Stomach (tissue), 9 donors: ENCODE results near the gene SLC27A3. TPM values are rescaled to one million over a fixed set of nuclear protein-coding genes. Genes with fewer than 3 reads are reported as not detected.

Experiments
- DNase-seq, 2 donors: peaks; one replicate each; pipeline versions ENCODE4 v3.0.0 to v3.0.0-alpha.2; 2013 to 2019
- H3K27ac ChIP-seq, 5 donors: fragments of 200-600 bp in 4 of 5; sonication (generic) in 4 of 5; one replicate each; pipeline ENCODE4 v1.5.1; 2013 to 2019; ENCODE audit warnings: mild to moderate bottlenecking in 1 of 5, moderate library complexity in 1 of 5
- H3K27me3 ChIP-seq, 3 donors: fragments of 200-600 bp; sonication (generic); one replicate each; pipeline ENCODE4 v1.5.1; 2017 to 2019; ENCODE audit warnings: mixed run types in 1 of 3
- H3K36me3 ChIP-seq, 4 donors: fragments of 200-600 bp; sonication (generic); 1 replicate in 3 of 4; 2 replicates in 1 of 4; pipeline ENCODE4 v1.5.1; 2016 to 2019
- H3K4me1 ChIP-seq, 4 donors: fragments of 200-600 bp; sonication (generic); one replicate each; pipeline ENCODE4 v1.5.1; 2016 to 2019
- H3K4me3 ChIP-seq, 4 donors: fragments of 200-600 bp; sonication (generic) in 3 of 4; one replicate each; pipeline ENCODE4 v1.5.1; 2016 to 2019; ENCODE audit warnings: mild to moderate bottlenecking in 1 of 4
- H3K9me3 ChIP-seq, 4 donors: fragments of 200-600 bp; sonication (generic); one replicate each; pipeline ENCODE4 v1.5.1; 2016 to 2019
- EP300 ChIP-seq: sonication (generic); formaldehyde crosslinking; IDR thresholded peaks from one replicate; pipeline ENCODE4 v1.6.1; 2017; ENCODE audit warnings: antibody characterized with exemption
- POLR2A ChIP-seq, 4 donors: fragments of 450-650 bp; IDR thresholded peaks; one replicate each; pipeline ENCODE4 v1.6.1; 2016; ENCODE audit warnings: antibody characterized with exemption in 4 of 4, control low read depth in 2 of 4, mild to moderate bottlenecking in 1 of 4, moderate library complexity in 1 of 4
- POLR2AphosphoS5 ChIP-seq, 3 donors: sonication (generic); formaldehyde crosslinking; IDR thresholded peaks; one replicate each; pipeline ENCODE4 v1.6.1; 2016; ENCODE audit warnings: antibody characterized with exemption in 3 of 3
- WGBS, 5 donors: extraction: QIAGEN DNeasy Blood & Tissue Kit in 3 of 5; methylation state at CpG; one replicate each; pipeline versions ENCODE4 v1.1.5 to v1.1.7; 2013 to 2018; 5-methylcytosine and 5-hydroxymethylcytosine counted together
- intact Hi-C: fragments of 100-400 bp; cut with DNase I; formaldehyde crosslinking; loops from one replicate; pipeline ENCODE4 v1.15.1; 2023; ENCODE audit warnings: low total_unique reads
- polyA plus RNA-seq, 3 donors: library from polyadenylated mRNA; stranded (reverse); fragments of 200-250 nt; gene quantifications; one replicate each; pipeline ENCODE4 v1.2.3, GENCODE V29; 2013
- total RNA-seq, 5 donors: library from RNA; depleted of rRNA; stranded (reverse); fragments of >200 nt; gene quantifications; one replicate each; pipeline versions ENCODE4 v1.1.0 to v1.2.3, GENCODE V29; 2014 to 2016
- TF ChIP-seq, protein P1 (sequence below), 7 experiments: fragments of 450-650 bp in 4 of 7; fragments of 200-600 bp in 3 of 7; sonication (generic) in 3 of 7; IDR thresholded peaks; one replicate each; pipeline ENCODE4 v1.5.1; 2016 to 2019; ENCODE audit warnings: antibody characterized with exemption in 7 of 7, control low read depth in 2 of 7, mild to moderate bottlenecking in 1 of 7
- donor health status: healthy with polysubstance abuse.
- donor health status: Bipolar disorder and iron deficiency.
- donor health status: healthy.

SLC27A3 gene
- total and polyA plus RNA-seq, 8 donors = 14.9 to 89.9 (median 53.2) TPM

DNA sequence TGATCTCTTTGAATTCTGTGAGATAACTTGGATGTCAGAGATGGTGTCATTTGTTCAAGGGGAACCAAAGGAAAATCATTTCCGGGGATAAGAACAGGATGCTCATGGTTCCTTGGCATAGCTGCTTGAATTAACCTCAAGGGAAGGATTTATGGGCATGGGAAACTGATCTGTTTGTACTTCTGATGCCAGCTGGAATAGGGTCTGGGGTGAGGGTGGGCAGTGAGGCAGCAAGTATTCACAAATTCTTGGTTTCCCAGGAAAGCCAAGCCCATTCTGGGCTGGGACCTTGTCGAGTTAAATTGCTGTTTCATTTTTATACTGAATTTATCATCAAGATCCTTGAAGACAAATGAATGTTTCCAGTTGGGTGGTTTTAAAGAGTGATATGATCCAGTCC lies 33.2 kb upstream of the SLC27A3 start:
- Histone ChIP-seq H3K4me3 (no peak overlapping the region), H3K27ac (peak overlapping the region in 2 of 5 donors; percentile 31 to 56), H3K4me1 (peaks cover 0 to 37% (median 10%) of the 10 kb centered on the region in 4 donors), H3K9me3 (no peaks in the 10 kb centered on the region), H3K27me3 (no peaks in the 10 kb centered on the region), H3K36me3 (peaks cover 38 to 87% (median 81%) of the 10 kb centered on the region in 4 donors)
- DNase-seq = no peak
- WGBS, 5 donors = 56 to 75% (median 67%) methylated on average over 2 of the region's 2 CpGs
- no peak for TF ChIP-seq POLR2AphosphoS5 (IDR thresholded peaks at IDR 0.05)
- no peak for TF ChIP-seq POLR2A (IDR thresholded peaks at IDR 0.05)
- TF ChIP-seq, protein P1, sequence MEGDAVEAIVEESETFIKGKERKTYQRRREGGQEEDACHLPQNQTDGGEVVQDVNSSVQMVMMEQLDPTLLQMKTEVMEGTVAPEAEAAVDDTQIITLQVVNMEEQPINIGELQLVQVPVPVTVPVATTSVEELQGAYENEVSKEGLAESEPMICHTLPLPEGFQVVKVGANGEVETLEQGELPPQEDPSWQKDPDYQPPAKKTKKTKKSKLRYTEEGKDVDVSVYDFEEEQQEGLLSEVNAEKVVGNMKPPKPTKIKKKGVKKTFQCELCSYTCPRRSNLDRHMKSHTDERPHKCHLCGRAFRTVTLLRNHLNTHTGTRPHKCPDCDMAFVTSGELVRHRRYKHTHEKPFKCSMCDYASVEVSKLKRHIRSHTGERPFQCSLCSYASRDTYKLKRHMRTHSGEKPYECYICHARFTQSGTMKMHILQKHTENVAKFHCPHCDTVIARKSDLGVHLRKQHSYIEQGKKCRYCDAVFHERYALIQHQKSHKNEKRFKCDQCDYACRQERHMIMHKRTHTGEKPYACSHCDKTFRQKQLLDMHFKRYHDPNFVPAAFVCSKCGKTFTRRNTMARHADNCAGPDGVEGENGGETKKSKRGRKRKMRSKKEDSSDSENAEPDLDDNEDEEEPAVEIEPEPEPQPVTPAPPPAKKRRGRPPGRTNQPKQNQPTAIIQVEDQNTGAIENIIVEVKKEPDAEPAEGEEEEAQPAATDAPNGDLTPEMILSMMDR (IDR thresholded peaks at IDR 0.05) = no peak
- no peak for TF ChIP-seq EP300
- intact Hi-C loops = no loop called here

DNA sequence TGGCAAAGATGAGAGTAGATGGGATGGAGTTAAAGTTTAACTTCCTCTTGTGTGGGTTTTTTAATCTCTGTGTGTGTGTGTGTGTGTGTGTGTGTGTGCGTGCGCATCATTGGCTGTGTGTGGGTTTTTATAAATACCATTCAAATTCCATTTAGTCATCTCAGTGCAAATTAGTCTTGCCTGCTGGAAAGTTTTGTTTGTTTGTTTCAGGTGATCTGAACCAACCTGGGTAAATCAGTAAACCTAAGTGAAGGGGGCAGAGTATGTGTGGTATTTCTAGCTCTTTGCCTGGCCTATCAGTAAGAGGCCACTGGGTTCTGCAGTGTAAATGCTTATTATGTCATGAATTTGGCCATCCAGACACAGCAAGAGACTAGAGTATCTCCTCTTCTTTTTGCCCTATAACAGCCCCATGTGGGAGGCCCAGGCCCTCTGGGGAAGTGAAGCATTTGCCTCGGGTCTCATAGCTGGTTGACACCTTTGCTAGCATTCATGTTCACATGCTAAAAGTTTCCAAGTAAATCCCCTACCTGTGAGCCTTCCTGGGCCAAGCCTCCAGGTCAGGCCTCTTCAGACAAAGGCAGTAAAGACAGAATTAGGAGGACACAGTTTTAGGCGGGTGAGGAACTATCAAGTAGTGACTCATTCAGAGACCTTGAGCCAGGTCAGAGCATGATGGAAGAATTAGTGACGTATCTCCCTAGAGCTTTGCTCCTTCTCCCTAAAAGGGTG lies 32.6 kb upstream of the SLC27A3 start:
- WGBS, 5 donors = 50 to 59% (median 54%) methylated on average over 5 of the region's 5 CpGs
- Histone ChIP-seq H3K4me1 (peaks cover 0 to 34% (median 10%) of the 10 kb centered on the region in 4 donors), H3K36me3 (peaks cover 43 to 90% (median 86%) of the 10 kb centered on the region in 4 donors), H3K27me3 (no peaks in the 10 kb centered on the region), H3K27ac (peak overlapping the region in 3 of 5 donors; percentile 26 to 56 (median 31)), H3K4me3 (no peak overlapping the region), H3K9me3 (no peaks in the 10 kb centered on the region)
- intact Hi-C loops = no loop called here
- peak in 1 of 2 donors; percentile 65 for DNase-seq
- TF ChIP-seq POLR2A (IDR thresholded peaks at IDR 0.05) (no peak), EP300 (no peak), POLR2AphosphoS5 (IDR thresholded peaks at IDR 0.05) (no peak)
- TF ChIP-seq, protein P1 (IDR thresholded peaks at IDR 0.05) = no peak

DNA sequence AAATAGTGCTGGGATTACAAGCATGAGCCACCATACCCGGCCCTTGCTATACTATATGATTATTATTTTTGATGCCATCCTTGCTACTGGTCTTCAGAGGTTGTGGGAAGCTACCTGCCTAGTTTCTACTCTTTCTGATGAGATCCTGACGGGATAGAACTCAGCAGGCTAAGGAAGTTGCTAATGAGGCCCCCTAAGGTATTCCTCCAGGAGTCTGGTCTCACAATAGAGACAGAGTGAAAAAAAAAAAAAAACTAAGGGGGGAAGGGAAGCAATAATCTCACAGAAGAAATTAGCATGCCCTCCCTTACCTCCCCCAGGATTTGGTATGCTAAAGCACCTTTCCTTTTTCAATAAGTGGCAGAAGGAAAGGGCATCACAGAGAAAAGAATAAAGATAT lies 29.8 kb upstream of the SLC27A3 start:
- Histone ChIP-seq H3K36me3 (peaks cover 47 to 93% (median 87%) of the 10 kb centered on the region in 4 donors), H3K4me1 (peaks cover 9 to 54% (median 30%) of the 10 kb centered on the region in 4 donors), H3K9me3 (no peaks in the 10 kb centered on the region), H3K27ac (peak overlapping the region in 1 of 5 donors; percentile 76), H3K4me3 (no peak overlapping the region), H3K27me3 (no peaks in the 10 kb centered on the region)
- 92 to 98% (median 96%) methylated on average over 2 of the region's 2 CpGs for WGBS, 5 donors
- TF ChIP-seq POLR2AphosphoS5 (IDR thresholded peaks at IDR 0.05) (no peak), EP300 (no peak), POLR2A (IDR thresholded peaks at IDR 0.05) (no peak)
- TF ChIP-seq, protein P1 (IDR thresholded peaks at IDR 0.05) = no peak
- intact Hi-C loops = loop anchor here (5.0 kb wide), 1 partner anchor 63 kb away; no protein-coding TSS in a partner anchor
- no peak for DNase-seq

DNA sequence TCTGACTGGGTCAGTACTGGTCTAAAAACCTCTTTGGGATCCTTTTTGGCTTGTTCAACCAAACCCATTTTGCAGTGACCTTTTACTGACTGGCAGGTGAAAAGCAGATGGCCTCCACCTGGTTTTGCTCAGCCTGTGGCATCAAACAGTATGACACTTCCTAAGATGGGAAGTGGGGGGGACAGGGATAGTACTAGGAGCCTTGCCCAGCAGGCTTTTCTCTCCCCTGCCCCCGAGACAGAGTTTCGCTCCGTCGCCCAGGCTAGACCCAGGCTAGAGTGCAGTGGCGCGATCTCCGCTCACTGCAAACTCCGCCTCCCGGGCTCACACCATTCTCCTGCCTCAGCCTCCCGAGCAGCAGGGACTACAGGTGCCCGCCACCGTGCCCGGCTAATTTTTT lies 29.0 kb upstream of the SLC27A3 start:
- Histone ChIP-seq H3K9me3 (no peaks in the 10 kb centered on the region), H3K36me3 (peaks cover 41 to 93% (median 87%) of the 10 kb centered on the region in 4 donors), H3K27ac (peak overlapping the region in 1 of 5 donors; percentile 76), H3K4me1 (peaks cover 17 to 59% (median 37%) of the 10 kb centered on the region in 4 donors), H3K4me3 (no peak overlapping the region), H3K27me3 (no peaks in the 10 kb centered on the region)
- intact Hi-C loops = loop anchor here (5.0 kb wide), 1 partner anchor 64 kb away; no protein-coding TSS in a partner anchor
- no peak for DNase-seq
- 86 to 94% (median 91%) methylated on average over 13 of the region's 13 CpGs for WGBS, 5 donors
- TF ChIP-seq EP300 (no peak), POLR2A (IDR thresholded peaks at IDR 0.05) (no peak), POLR2AphosphoS5 (IDR thresholded peaks at IDR 0.05) (peak in 1 of 3 donors; percentile 58)
